Muscle layer of duodenum (tissue), 2 donors: ENCODE results near the gene C1QTNF9B.
"Not testable (repeated sequence)": the region's sequence is repeated elsewhere in the genome, so short reads cannot be mapped to it uniquely, and the experiment has no call there.

Source experiments
- H3K27ac ChIP-seq: one replicate; pipeline ENCODE4 v1.7.0; 2013; ENCODE audit warnings: mild to moderate bottlenecking, low read length
- H3K27me3 ChIP-seq: one replicate; pipeline ENCODE4 v1.7.0; 2013; ENCODE audit warnings: low read depth, mild to moderate bottlenecking, control low read depth, low read length
- H3K36me3 ChIP-seq, 2 donors: one replicate each; pipeline ENCODE4 v1.7.0; 2013; ENCODE audit warnings: low read length in 2 of 2, control low read depth in 1 of 2, mild to moderate bottlenecking in 1 of 2; ENCODE audit not compliant: insufficient read depth in 2 of 2, control insufficient read depth in 1 of 2
- H3K4me1 ChIP-seq, 2 donors: one replicate each; pipeline ENCODE4 v1.7.0; 2013; ENCODE audit warnings: low read length in 2 of 2, mild to moderate bottlenecking in 2 of 2, control low read depth in 1 of 2, moderate library complexity in 1 of 2; ENCODE audit not compliant: insufficient read depth in 2 of 2, control insufficient read depth in 1 of 2
- H3K4me3 ChIP-seq, 2 donors: one replicate each; pipeline ENCODE4 v1.7.0; 2013; ENCODE audit warnings: low read length in 2 of 2, low read depth in 1 of 2, mild to moderate bottlenecking in 1 of 2
- H3K9me3 ChIP-seq, 2 donors: one replicate each; pipeline ENCODE4 v1.7.0; 2013; ENCODE audit warnings: low read length in 2 of 2, control low read depth in 1 of 2, mild to moderate bottlenecking in 1 of 2; ENCODE audit not compliant: control insufficient read depth in 1 of 2
- donor health status: healthy.

The C1QTNF9B gene

GRCh38 chr13:23889615-23890607 lies 7.4 kb downstream of the C1QTNF9B start:
- Histone ChIP-seq H3K4me1 (peaks cover 0 to 10% of the 10 kb centered on the region in 2 donors), H3K4me3 (peak overlapping the region; percentile 73 to 96), H3K27me3 (no peaks in the 10 kb centered on the region), H3K27ac (no peak overlapping the region), H3K36me3 (peaks cover 0 to 6% of the 10 kb centered on the region in 2 donors), H3K9me3 (no peaks in the 10 kb centered on the region)

- Histone ChIP-seq H3K9me3 (no peaks in the 10 kb centered on the region), H3K4me1 (peaks cover 0 to 10% of the 10 kb centered on the region in 2 donors), H3K36me3 (peaks cover 0 to 10% of the 10 kb centered on the region in 2 donors), H3K4me3 (peak within 1 kb of the TSS; percentile 73 to 96), H3K27me3 (no peaks in the 10 kb centered on the region), H3K27ac (peak within 1 kb of the TSS; percentile 80)
These were observed 8.4 kb downstream of the C1QTNF9B start, which contains the start of gene MIPEP for GRCh38 chr13:23888658-23889614. Gene MIPEP (minus strand): TSS chr13:23889400. CDS start chr13:23889320, 80 bp downstream.

GRCh38 chr13:23884361-23884760 lies 12.9 kb downstream of the C1QTNF9B start:
- not testable (repeated sequence) for H3K4me3 ChIP-seq, H3K27ac ChIP-seq, H3K4me1 ChIP-seq, H3K9me3 ChIP-seq, H3K27me3 ChIP-seq
- peaks cover 0 to 15% of the 10 kb centered on the region in 2 donors for H3K36me3 ChIP-seq

GRCh38 chr13:23883255-23883654 lies 14.0 kb downstream of the C1QTNF9B start:
- Histone ChIP-seq H3K9me3 (no peaks in the 10 kb centered on the region), H3K27me3 (no peaks in the 10 kb centered on the region), H3K4me3 (no peak overlapping the region), H3K4me1 (peaks cover 0 to 5% of the 10 kb centered on the region in 2 donors), H3K27ac (no peak overlapping the region), H3K36me3 (peaks cover 6 to 18% of the 10 kb centered on the region in 2 donors)

GRCh38 chr13:23881402-23881800 lies 15.9 kb downstream of the C1QTNF9B start:
- H3K4me1 ChIP-seq, H3K9me3 ChIP-seq, H3K27ac ChIP-seq, H3K27me3 ChIP-seq, H3K4me3 ChIP-seq: not testable (repeated sequence)
- peaks cover 6 to 18% of the 10 kb centered on the region in 2 donors for H3K36me3 ChIP-seq

- H3K9me3 ChIP-seq, H3K4me3 ChIP-seq, H3K4me1 ChIP-seq, H3K27ac ChIP-seq, H3K27me3 ChIP-seq: not testable (repeated sequence)
- H3K36me3 ChIP-seq = peaks cover 6 to 18% of the 10 kb centered on the region in 2 donors
These were observed 16.6 kb downstream of the C1QTNF9B start for GRCh38 chr13:23880493-23881401.

GRCh38 chr13:23877286-23877685 lies 20.0 kb downstream of the C1QTNF9B start:
- H3K9me3 ChIP-seq = no peaks in the 10 kb centered on the region
- peaks cover 6 to 18% of the 10 kb centered on the region in 2 donors for H3K36me3 ChIP-seq
- H3K4me3 ChIP-seq = no peak overlapping the region
- no peaks in the 10 kb centered on the region for H3K4me1 ChIP-seq
- H3K27ac ChIP-seq = no peak overlapping the region
- no peaks in the 10 kb centered on the region for H3K27me3 ChIP-seq

GRCh38 chr13:23876265-23876664 lies 21.0 kb downstream of the C1QTNF9B start:
- Histone ChIP-seq H3K4me1 (no peaks in the 10 kb centered on the region), H3K36me3 (peaks cover 6 to 18% of the 10 kb centered on the region in 2 donors), H3K9me3 (no peaks in the 10 kb centered on the region), H3K27me3 (no peaks in the 10 kb centered on the region), H3K4me3 (no peak overlapping the region), H3K27ac (no peak overlapping the region)

GRCh38 chr13:23871616-23872220 lies 25.6 kb downstream of the C1QTNF9B start:
- H3K9me3 ChIP-seq = no peaks in the 10 kb centered on the region
- H3K4me1 ChIP-seq = no peaks in the 10 kb centered on the region
- H3K27me3 ChIP-seq = no peaks in the 10 kb centered on the region
- no peak overlapping the region for H3K4me3 ChIP-seq
- peaks cover 0 to 7% of the 10 kb centered on the region in 2 donors for H3K36me3 ChIP-seq
- no peak overlapping the region for H3K27ac ChIP-seq
